MCF 10A (cell line): ENCODE data around the gene TXNDC2. TPM values are rescaled to one million over a fixed set of nuclear protein-coding genes. Genes with fewer than 3 reads are reported as not detected.
"Not testable (repeated sequence)": the region's sequence is repeated elsewhere in the genome, so short reads cannot be mapped to it uniquely, and the experiment has no call there.

Experiments
- BruUV-seq: library from RNA; stranded (reverse); fragments of 400-500 nt; replicated peaks from 2 replicates; lab custom pipeline; 2021; lab: Mats Ljungman, UMichigan
- CTCF ChIA-PET: fragments of 300-600 bp; sonication (Branson Sonifier 250); formaldehyde crosslinking; extraction: SDS; loops from one replicate; lab custom pipeline; 2021; ENCODE audit warnings: antibody characterized with exemption, inconsistent platforms; lab: Yijun Ruan, JAX
- POLR2A ChIA-PET: fragments of 300-600, 350-650 bp; sonication (Branson Sonifier 250); formaldehyde crosslinking; extraction: SDS; loops from one replicate; lab custom pipeline; 2020; ENCODE audit warnings: antibody characterized with exemption, inconsistent platforms; lab: Yijun Ruan, JAX
- DNase-seq: peaks from one replicate; pipeline ENCODE4 v3.0.0-alpha.2; 2018; ENCODE audit not compliant: unreplicated experiment
- H3K27ac Mint-ChIP-seq: one replicate; pipeline ENCODE4 v1.8.0; 2022; ENCODE audit warnings: mild to moderate bottlenecking, low read depth, mixed read lengths; ENCODE audit not compliant: unreplicated experiment
- H3K27me3 Mint-ChIP-seq: one replicate; pipeline ENCODE4 v1.8.0; 2022; ENCODE audit warnings: mixed read lengths; ENCODE audit not compliant: insufficient read depth, unreplicated experiment
- H3K36me3 Mint-ChIP-seq: one replicate; pipeline ENCODE4 v1.8.0; 2022; ENCODE audit warnings: mild to moderate bottlenecking, moderate library complexity, mixed read lengths; ENCODE audit not compliant: insufficient read depth, unreplicated experiment
- H3K4me1 Mint-ChIP-seq: one replicate; pipeline ENCODE4 v1.8.0; 2022; ENCODE audit warnings: mixed read lengths; ENCODE audit not compliant: insufficient read depth, unreplicated experiment
- H3K4me3 Mint-ChIP-seq: one replicate; pipeline ENCODE4 v1.8.0; 2022; ENCODE audit warnings: mild to moderate bottlenecking, moderate library complexity, mixed read lengths; ENCODE audit not compliant: unreplicated experiment
- H3K9me3 Mint-ChIP-seq: one replicate; pipeline ENCODE4 v1.8.0; 2022; ENCODE audit warnings: mixed read lengths; ENCODE audit not compliant: unreplicated experiment
- CTCF ChIP-seq: fragments of 200-600 bp; IDR thresholded peaks from one replicate; pipeline ENCODE4 v1.8.0; 2022; ENCODE audit warnings: antibody characterized with exemption, mild to moderate bottlenecking; ENCODE audit not compliant: unreplicated experiment
- intact Hi-C: fragments of 100-400 bp; cut with micrococcal nuclease; formaldehyde crosslinking; loops from 2 replicates; pipeline ENCODE4 v1.14.1; 2022
- total RNA-seq: library from RNA; stranded (reverse); gene quantifications from 2 replicates; pipeline ENCODE4 v1.2.3, GENCODE V29; 2022

TXNDC2 gene
- total RNA-seq, 1 experiment from 2014 or later, result not detected

- no peak for TF ChIP-seq CTCF
- no peaks in the 10 kb centered on the region for H3K36me3 Mint-ChIP-seq
- peaks cover under 1% of the 10 kb centered on the region for H3K4me1 Mint-ChIP-seq
- H3K9me3 Mint-ChIP-seq, result no peaks in the 10 kb centered on the region
- intact Hi-C loops, result no loop called here
- ChIA-PET POLR2A (interaction anchor here (0.6 to 2.0 kb wide), 3 partner anchors 13 to 270 kb away, joined by 3 to 5 read pairs (median 3); no protein-coding TSS in a partner anchor), CTCF (no interaction called here)
- no TSS peak for BruUV-seq
- H3K27ac Mint-ChIP-seq, result no peak overlapping the region
- no peaks in the 10 kb centered on the region for H3K27me3 Mint-ChIP-seq
- DNase-seq, result no peak
- no peak overlapping the region for H3K4me3 Mint-ChIP-seq
These were observed 4.4 kb downstream of the TXNDC2 start for GRCh38 chr18:9890196-9890595.

- no peak for TF ChIP-seq CTCF
- Mint-ChIP-seq H3K4me1 (peaks cover 7% of the 10 kb centered on the region), H3K4me3 (no peak overlapping the region), H3K27me3 (no peaks in the 10 kb centered on the region), H3K27ac (no peak overlapping the region), H3K36me3 (no peaks in the 10 kb centered on the region), H3K9me3 (no peaks in the 10 kb centered on the region)
- intact Hi-C loops, result no loop called here
- no TSS peak for BruUV-seq
- ChIA-PET POLR2A (interaction anchor here (0.8 to 2.0 kb wide), 2 partner anchors 14 to 21 kb away, joined by 3 to 5 read pairs; no protein-coding TSS in a partner anchor), CTCF (no interaction called here)
- no peak for DNase-seq
These were observed 5.2 kb downstream of the TXNDC2 start for GRCh38 chr18:9890957-9891356.

- CTCF ChIA-PET, H3K36me3 Mint-ChIP-seq, BruUV-seq, H3K27ac Mint-ChIP-seq, H3K4me1 Mint-ChIP-seq, H3K4me3 Mint-ChIP-seq, H3K27me3 Mint-ChIP-seq, intact Hi-C loops, H3K9me3 Mint-ChIP-seq: not testable (repeated sequence)
- POLR2A ChIA-PET, result interaction anchor here (1.7 kb wide), 1 partner anchor 92 kb away, joined by 3 read pairs; no protein-coding TSS in a partner anchor
- DNase-seq, result peak; percentile 16
These were observed 5.7 kb downstream of the TXNDC2 start for GRCh38 chr18:9891515-9891914.

- Mint-ChIP-seq H3K9me3 (no peaks in the 10 kb centered on the region), H3K27me3 (no peaks in the 10 kb centered on the region), H3K4me3 (no peak overlapping the region), H3K36me3 (no peaks in the 10 kb centered on the region), H3K4me1 (peaks cover 7% of the 10 kb centered on the region), H3K27ac (peak overlapping the region; percentile 36)
- ChIA-PET CTCF (interaction anchor here (0.7 to 0.8 kb wide), 2 partner anchors 45 to 1673 kb away, joined by 3 to 4 read pairs; no protein-coding TSS in a partner anchor), POLR2A (interaction anchor here (0.6 to 1.5 kb wide), 5 partner anchors 19 to 93 kb away, joined by 3 to 7 read pairs (median 5); partner anchors contain the start of gene VAPA)
- no TSS peak for BruUV-seq
- no peak for TF ChIP-seq CTCF
- intact Hi-C loops, result no loop called here
- DNase-seq, result no peak
These were observed 8.8 kb downstream of the TXNDC2 start for GRCh38 chr18:9894454-9895068.
